H1 (cell line): ENCODE data around the gene SPHK1. TPM values are rescaled to one million over a fixed set of nuclear protein-coding genes. Genes with fewer than 3 reads are reported as not detected.

Experiments used
- CTCF ChIA-PET: fragments of 300-600 bp; sonication (Branson Sonifier 250); formaldehyde crosslinking; loops from one replicate; lab custom pipeline; 2021; ENCODE audit not compliant: partially characterized antibody; lab: Charles Lee
- POLR2A ChIA-PET: fragments of 300-600 bp; sonication (Branson Sonifier 250); formaldehyde crosslinking; loops from one replicate; lab custom pipeline; 2021; ENCODE audit warnings: inconsistent platforms; ENCODE audit not compliant: partially characterized antibody; lab: Charles Lee
- DNase-seq, 2 experiments: peaks; one replicate each; pipeline versions ENCODE4 v3.0.0 to v3.0.0-alpha.2; 2010 to 2022; ENCODE audit warnings: low spot score in 2 of 2, low read depth in 1 of 2, mixed read lengths in 1 of 2
- FAIRE-seq: peaks from 2 replicates; lab custom pipeline; 2011; peaks lifted over from hg19 to GRCh38; lab: Jason Lieb, UNC
- H2AFZ ChIP-seq: 2 replicates; pipeline ENCODE4 v1.8.1; 2012; ENCODE audit warnings: low read length, inconsistent platforms
- H2AK5ac ChIP-seq: 2 replicates; pipeline ENCODE4 v1.6.1; 2013; ENCODE audit warnings: low read depth, low read length
- H2BK120ac ChIP-seq: replicated peaks from 2 replicates; pipeline ENCODE3; 2013; ENCODE audit warnings: low read depth, low read length, inconsistent platforms
- H2BK12ac ChIP-seq: 2 replicates; pipeline ENCODE4 v1.6.1; 2013; ENCODE audit warnings: low read depth, low read length
- H2BK15ac ChIP-seq: 2 replicates; pipeline ENCODE4 v1.6.1; 2013; ENCODE audit warnings: low read length
- H2BK20ac ChIP-seq: 2 replicates; pipeline ENCODE4 v1.6.1; 2013; ENCODE audit warnings: low read length
- H2BK5ac ChIP-seq: 2 replicates; pipeline ENCODE4 v1.6.1; 2013; ENCODE audit warnings: low read depth, low read length
- H3K14ac ChIP-seq: 2 replicates; pipeline ENCODE4 v1.6.1; 2013; ENCODE audit warnings: inconsistent platforms; ENCODE audit not compliant: insufficient read length
- H3K18ac ChIP-seq: 2 replicates; pipeline ENCODE4 v1.6.1; 2013; ENCODE audit warnings: low read length; ENCODE audit errors: extremely low read depth
- H3K23ac ChIP-seq: 2 replicates; pipeline ENCODE4 v1.6.1; 2013; ENCODE audit warnings: inconsistent platforms; ENCODE audit not compliant: insufficient read length
- H3K23me2 ChIP-seq: 2 replicates; pipeline ENCODE4 v1.6.1; 2013; ENCODE audit warnings: low read depth, low read length
- H3K27ac ChIP-seq: 2 replicates; pipeline ENCODE4 v1.6.1; 2011; ENCODE audit warnings: low read depth, low read length, inconsistent platforms
- H3K27me3 ChIP-seq, 4 experiments: replicated peaks in 1 of 4; 1 replicate in 1 of 4; 2 replicates in 3 of 4; pipeline versions ENCODE4 v1.6.1 to v1.8.1; 2011 to 2013; ENCODE audit warnings: low read length in 3 of 4, mild to moderate bottlenecking in 3 of 4, inconsistent platforms in 2 of 4, mixed read lengths in 2 of 4, moderate library complexity in 1 of 4; ENCODE audit not compliant: control insufficient read depth in 3 of 4, insufficient read depth in 3 of 4; ENCODE audit errors: extremely low read depth in 1 of 4
- H3K36me3 ChIP-seq, 4 experiments: 2 replicates each; pipeline versions ENCODE4 v1.6.1 to v1.8.1; 2011 to 2013; ENCODE audit warnings: mild to moderate bottlenecking in 4 of 4, low read length in 3 of 4, moderate library complexity in 2 of 4, control low read depth in 1 of 4, inconsistent platforms in 1 of 4; ENCODE audit not compliant: insufficient read depth in 4 of 4, control insufficient read depth in 2 of 4
- H3K4ac ChIP-seq: replicated peaks from 2 replicates; pipeline ENCODE3; 2013; ENCODE audit warnings: low read length, low read depth, mixed read lengths, inconsistent platforms; ENCODE audit not compliant: insufficient read length
- H3K4me1 ChIP-seq, 4 experiments: replicated peaks in 1 of 4; 1 replicate in 1 of 4; 2 replicates in 3 of 4; pipeline versions ENCODE4 v1.6.1 to v1.8.1; 2011 to 2013; ENCODE audit warnings: low read length in 3 of 4, inconsistent platforms in 2 of 4, mixed read lengths in 1 of 4; ENCODE audit not compliant: insufficient read depth in 4 of 4, control insufficient read depth in 3 of 4
- H3K4me2 ChIP-seq, 2 experiments: 2 replicates each; pipeline versions ENCODE4 v1.6.1 to v1.8.1; 2011 to 2013; ENCODE audit warnings: low read depth in 2 of 2, low read length in 2 of 2, control low read depth in 1 of 2, inconsistent platforms in 1 of 2, mild to moderate bottlenecking in 1 of 2; ENCODE audit not compliant: insufficient read depth in 1 of 2
- H3K4me3 ChIP-seq, 4 experiments: fragments of 200-600, 300-600 bp in 1 of 4; sonication (generic), shearing (Covaris generic), sonication (Bioruptor Twin) in 1 of 4; 2 replicates each; pipeline versions ENCODE4 v1.5.1 to v1.8.1; 2011 to 2016; ENCODE audit warnings: low read length in 4 of 4, low read depth in 3 of 4, control low read depth in 2 of 4, inconsistent platforms in 2 of 4, mild to moderate bottlenecking in 2 of 4, mixed read lengths in 1 of 4, moderate library complexity in 1 of 4; ENCODE audit not compliant: insufficient read depth in 2 of 4; ENCODE audit errors: extremely low read depth in 1 of 4
- H3K56ac ChIP-seq: replicated peaks from 2 replicates; pipeline ENCODE3; 2013; ENCODE audit warnings: low read depth, mild to moderate bottlenecking, mixed read lengths, low read length, inconsistent platforms; ENCODE audit not compliant: insufficient read length
- H3K79me1 ChIP-seq: 2 replicates; pipeline ENCODE4 v1.6.1; 2013; ENCODE audit warnings: low read depth, low read length, control low read depth
- H3K79me2 ChIP-seq, 2 experiments: 2 replicates each; pipeline versions ENCODE4 v1.6.1 to v1.8.1; 2012 to 2013; ENCODE audit warnings: low read length in 2 of 2, mild to moderate bottlenecking in 2 of 2, inconsistent platforms in 1 of 2; ENCODE audit not compliant: insufficient read depth in 2 of 2, control insufficient read depth in 1 of 2
- H3K9ac ChIP-seq, 4 experiments: replicated peaks in 1 of 4; 1 replicate in 1 of 4; 2 replicates in 3 of 4; pipeline versions ENCODE4 v1.6.1 to v1.8.1; 2011 to 2013; ENCODE audit warnings: low read depth in 3 of 4, low read length in 3 of 4, control low read depth in 2 of 4, mild to moderate bottlenecking in 2 of 4, moderate library complexity in 2 of 4, inconsistent platforms in 1 of 4; ENCODE audit errors: extremely low read depth in 1 of 4
- H3K9me3 ChIP-seq, 2 experiments: 2 replicates each; pipeline versions ENCODE4 v1.6.1 to v1.8.1; 2012 to 2013; ENCODE audit warnings: mild to moderate bottlenecking in 2 of 2, moderate library complexity in 2 of 2, control low read depth in 1 of 2, inconsistent platforms in 1 of 2, low read depth in 1 of 2, low read length in 1 of 2, mixed read lengths in 1 of 2; ENCODE audit not compliant: insufficient read depth in 2 of 2
- H4K20me1 ChIP-seq, 2 experiments: replicated peaks in 1 of 2; 2 replicates each; pipeline versions ENCODE3 to v1.8.1; 2011 to 2013; ENCODE audit warnings: inconsistent platforms in 2 of 2, low read length in 2 of 2, mild to moderate bottlenecking in 1 of 2; ENCODE audit not compliant: insufficient read depth in 2 of 2, control insufficient read depth in 1 of 2
- H4K5ac ChIP-seq: 2 replicates; pipeline ENCODE4 v1.6.1; 2013; ENCODE audit warnings: low read length, low read depth, mixed read lengths, inconsistent platforms; ENCODE audit not compliant: insufficient read length
- H4K8ac ChIP-seq: 2 replicates; pipeline ENCODE4 v1.8.0; 2013; ENCODE audit warnings: mild to moderate bottlenecking, moderate library complexity, low read length, inconsistent platforms; ENCODE audit not compliant: insufficient read depth; ENCODE audit errors: extremely low read depth
- H4K91ac ChIP-seq: replicated peaks from 2 replicates; pipeline ENCODE3; 2013; ENCODE audit warnings: low read length, mixed read lengths, inconsistent platforms; ENCODE audit not compliant: insufficient read length
- CBX8 ChIP-seq: fragments of 300-800, 300-1000 bp; sonication (generic); IDR thresholded peaks from 2 replicates; pipeline ENCODE4 v1.7.1; 2016; ENCODE audit warnings: low read depth, low read length, borderline replicate concordance
- CHD1 ChIP-seq: IDR thresholded peaks from 2 replicates; pipeline ENCODE4 v1.6.1; 2012; ENCODE audit warnings: low read depth, low read length, improper control_type of control experiment
- KDM5A ChIP-seq: fragments of 200-600 bp; IDR thresholded peaks from 2 replicates; pipeline ENCODE4 v1.7.1; 2012; ENCODE audit warnings: mild to moderate bottlenecking, low read length, inconsistent platforms, mixed read lengths
- NANOG ChIP-seq: IDR thresholded peaks from 2 replicates; pipeline ENCODE4 v1.6.1; 2011; ENCODE audit warnings: low read length, low read depth, mild to moderate bottlenecking, inconsistent platforms; ENCODE audit not compliant: insufficient read depth, poor library complexity, severe bottlenecking
- POU5F1 ChIP-seq: IDR thresholded peaks from 2 replicates; pipeline ENCODE4 v1.6.1; 2011; ENCODE audit warnings: low read depth, mild to moderate bottlenecking, low read length, moderate library complexity
- TAF7 ChIP-seq: optimal IDR thresholded peaks from 2 replicates; pipeline ENCODE3; 2011; ENCODE audit warnings: low read depth, mild to moderate bottlenecking, inconsistent platforms, low read length, moderate library complexity, borderline replicate concordance
- ZNF274 ChIP-seq: IDR thresholded peaks from 2 replicates; pipeline ENCODE4 v1.7.0; 2012; ENCODE audit warnings: low read length, borderline replicate concordance; ENCODE audit errors: extremely low read depth
- WGBS, 2 experiments: shearing (Covaris generic) in 1 of 2; methylation state at CpG; one replicate each; pipeline versions ENCODE4 v1.1.6 to v1.1.7; 2013 to 2015; ENCODE audit warnings: low lambda C conversion rate in 2 of 2, mixed read lengths in 2 of 2, inconsistent platforms in 1 of 2, low coverage in 1 of 2, missing lambda C conversion rate in 1 of 2; ENCODE audit not compliant: insufficient replicate concordance in 2 of 2, insufficient coverage in 1 of 2, insufficient read length in 1 of 2; ENCODE audit errors: extremely low coverage in 1 of 2, missing lambda C conversion rate in 1 of 2; 5-methylcytosine and 5-hydroxymethylcytosine counted together
- polyA plus RNA-seq, 7 experiments: library from polyadenylated mRNA; depleted of rRNA in 3 of 7; stranded (reverse) in 5 of 7; unstranded in 2 of 7; fragments of >200 nt in 5 of 7; fragments of 200-250 nt in 2 of 7; gene quantifications; 1 replicate in 5 of 7; 2 replicates in 1 of 7; 4 replicates in 1 of 7; pipeline versions ENCODE4 v1.2.1 to v1.2.3, GENCODE V29; 2011 to 2013; ENCODE audit warnings: missing spikeins in 2 of 7, mixed read lengths in 2 of 7
- total RNA-seq: library from RNA; stranded (reverse); fragmentation: NEBNext Ultra II Directional; extraction: Animal tissue kit (Norgen Biotek cat#: 25700); gene quantifications from 2 replicates; pipeline ENCODE4 v1.2.1, GENCODE V29; 2021
- TF ChIP-seq, protein P1 (sequence below): IDR thresholded peaks from 2 replicates; pipeline ENCODE4 v1.6.1; 2012; ENCODE audit warnings: low read length, inconsistent platforms

Gene SPHK1
- total and polyA plus RNA-seq, 2 of the 8 experiments (the other 6 are each of a cell fraction or from before 2014, with no cell fraction given): 2.4 TPM

DNA sequence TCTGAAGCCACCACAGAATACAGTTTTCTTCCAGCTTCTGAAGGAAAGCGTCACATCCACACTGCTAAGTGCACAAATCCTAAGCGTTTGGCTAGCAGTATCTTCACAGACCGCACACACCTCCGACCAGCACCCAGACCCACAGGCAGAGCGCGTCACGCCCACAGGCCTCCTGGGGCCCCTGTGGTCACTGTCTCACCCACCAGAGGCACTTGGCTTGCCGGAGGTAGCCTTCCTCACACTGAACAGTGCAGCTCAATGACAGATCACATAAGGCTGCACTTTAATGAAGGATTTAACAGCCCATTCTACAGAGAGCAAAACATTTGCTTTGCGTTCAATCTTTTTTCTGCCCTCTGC, 21.2 kb downstream of the SPHK1 start:
- no peak overlapping the region for H3K9ac ChIP-seq
- no peak overlapping the region for H4K5ac ChIP-seq
- no peak for DNase-seq
- H3K4me2 ChIP-seq: no peak overlapping the region
- H4K91ac ChIP-seq: no peak overlapping the region
- H2AK5ac ChIP-seq: no peak overlapping the region
- no peak for TF ChIP-seq ZNF274
- TF ChIP-seq CBX8: no peak
- TF ChIP-seq TAF7: no peak
- TF ChIP-seq POU5F1: no peak
- TF ChIP-seq, protein P1, sequence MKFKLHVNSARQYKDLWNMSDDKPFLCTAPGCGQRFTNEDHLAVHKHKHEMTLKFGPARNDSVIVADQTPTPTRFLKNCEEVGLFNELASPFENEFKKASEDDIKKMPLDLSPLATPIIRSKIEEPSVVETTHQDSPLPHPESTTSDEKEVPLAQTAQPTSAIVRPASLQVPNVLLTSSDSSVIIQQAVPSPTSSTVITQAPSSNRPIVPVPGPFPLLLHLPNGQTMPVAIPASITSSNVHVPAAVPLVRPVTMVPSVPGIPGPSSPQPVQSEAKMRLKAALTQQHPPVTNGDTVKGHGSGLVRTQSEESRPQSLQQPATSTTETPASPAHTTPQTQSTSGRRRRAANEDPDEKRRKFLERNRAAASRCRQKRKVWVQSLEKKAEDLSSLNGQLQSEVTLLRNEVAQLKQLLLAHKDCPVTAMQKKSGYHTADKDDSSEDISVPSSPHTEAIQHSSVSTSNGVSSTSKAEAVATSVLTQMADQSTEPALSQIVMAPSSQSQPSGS: no peak
- no peak for TF ChIP-seq CHD1
- no peak for TF ChIP-seq NANOG
- no peak for TF ChIP-seq KDM5A
- H3K9me3 ChIP-seq: no peaks in the 10 kb centered on the region
- H2BK120ac ChIP-seq: no peak overlapping the region
- peaks cover 11 to 36% (median 31%) of the 10 kb centered on the region in 4 experiments for H3K36me3 ChIP-seq
- H4K20me1 ChIP-seq: peaks cover 6 to 27% of the 10 kb centered on the region in 2 experiments
- H3K23me2 ChIP-seq: no peaks in the 10 kb centered on the region
- H3K4ac ChIP-seq: no peak overlapping the region
- no peaks in the 10 kb centered on the region; a peak in 1 of 7 replicates for H3K4me1 ChIP-seq
- peaks cover 19% of the 10 kb centered on the region for H3K79me1 ChIP-seq
- H3K56ac ChIP-seq: no peak overlapping the region
- no peak overlapping the region for H3K27ac ChIP-seq
- no peak overlapping the region for H2BK12ac ChIP-seq
- WGBS, 2 experiments: 92% methylated on average over 9 of the region's 9 CpGs; no CpG with 5 or more reads in 1 of the 2 experiments
- peaks cover 4 to 23% of the 10 kb centered on the region in 2 experiments for H3K79me2 ChIP-seq
- H3K4me3 ChIP-seq: no peak overlapping the region
- no peak overlapping the region for H2BK5ac ChIP-seq
- H3K23ac ChIP-seq: no peak overlapping the region
- no peaks in the 10 kb centered on the region for H3K27me3 ChIP-seq
- no peak overlapping the region for H3K14ac ChIP-seq
- H2BK15ac ChIP-seq: no peak overlapping the region
- ChIA-PET CTCF (interaction anchor here (0.6 to 14.5 kb wide), 16 partner anchors 8 to 1413 kb away, joined by 3 to 197 read pairs (median 4); partner anchors contain the start of gene PRPSAP1), POLR2A (no interaction called here)
- no peak overlapping the region for H2BK20ac ChIP-seq
- H4K8ac ChIP-seq: no peak overlapping the region
- no peak for FAIRE-seq
- H3K18ac ChIP-seq: no peak overlapping the region
- no peak overlapping the region for H2AFZ ChIP-seq
